KMS-11 (cell line): ENCODE results near the gene CCSER2.

Source experiments
- H2AFZ ChIP-seq: fragments of 200-600 bp; sonication (generic); 2 replicates; pipeline ENCODE4 v1.6.1; 2016; ENCODE audit warnings: antibody characterized with exemption, mixed run types, low read depth
- H3K27ac ChIP-seq: fragments of 200-600 bp; sonication (generic); 2 replicates; pipeline ENCODE4 v1.6.1; 2016; ENCODE audit warnings: mild to moderate bottlenecking, mixed run types
- H3K27me3 ChIP-seq: fragments of 200-600 bp; sonication (generic); 2 replicates; pipeline ENCODE4 v1.6.1; 2017; ENCODE audit warnings: mild to moderate bottlenecking, low read depth, mixed run types, moderate library complexity; ENCODE audit not compliant: insufficient read depth
- H3K36me3 ChIP-seq: fragments of 200-600 bp; sonication (generic); 2 replicates; pipeline ENCODE4 v1.6.1; 2017; ENCODE audit warnings: mild to moderate bottlenecking, mixed run types; ENCODE audit not compliant: insufficient read depth
- H3K4me1 ChIP-seq: fragments of 200-600 bp; sonication (generic); 2 replicates; pipeline ENCODE4 v1.6.1; 2016; ENCODE audit warnings: mild to moderate bottlenecking, low read depth, mixed run types; ENCODE audit not compliant: poor library complexity, severe bottlenecking
- H3K4me2 ChIP-seq: fragments of 200-600 bp; sonication (generic); 2 replicates; pipeline ENCODE4 v1.7.0; 2016; ENCODE audit warnings: mild to moderate bottlenecking, mixed run types
- H3K4me3 ChIP-seq: fragments of 200-600 bp; sonication (generic); IDR thresholded peaks from 2 replicates; pipeline ENCODE4 v1.6.1; 2017; ENCODE audit warnings: low read depth, low read length, mixed read lengths; ENCODE audit not compliant: insufficient read depth
- H3K79me2 ChIP-seq: fragments of 200-600 bp; sonication (generic); 2 replicates; pipeline ENCODE4 v1.6.1; 2016; ENCODE audit warnings: low read depth, mixed run types; ENCODE audit not compliant: insufficient read depth
- H3K9ac ChIP-seq: fragments of 200-600 bp; sonication (generic); 2 replicates; pipeline ENCODE4 v1.6.1; 2016; ENCODE audit warnings: mild to moderate bottlenecking, mixed run types
- H4K20me1 ChIP-seq: fragments of 200-600 bp; sonication (generic); 2 replicates; pipeline ENCODE4 v1.6.1; 2016; ENCODE audit warnings: mild to moderate bottlenecking, mixed run types; ENCODE audit not compliant: insufficient read depth
- CTCF ChIP-seq: fragments of 200-600 bp; sonication (generic); conservative IDR thresholded peaks from 2 replicates; pipeline ENCODE4 v1.6.1; 2017; ENCODE audit warnings: low read depth, mild to moderate bottlenecking, antibody characterized with exemption, low read length, moderate library complexity, mixed read lengths

The CCSER2 gene

DNA sequence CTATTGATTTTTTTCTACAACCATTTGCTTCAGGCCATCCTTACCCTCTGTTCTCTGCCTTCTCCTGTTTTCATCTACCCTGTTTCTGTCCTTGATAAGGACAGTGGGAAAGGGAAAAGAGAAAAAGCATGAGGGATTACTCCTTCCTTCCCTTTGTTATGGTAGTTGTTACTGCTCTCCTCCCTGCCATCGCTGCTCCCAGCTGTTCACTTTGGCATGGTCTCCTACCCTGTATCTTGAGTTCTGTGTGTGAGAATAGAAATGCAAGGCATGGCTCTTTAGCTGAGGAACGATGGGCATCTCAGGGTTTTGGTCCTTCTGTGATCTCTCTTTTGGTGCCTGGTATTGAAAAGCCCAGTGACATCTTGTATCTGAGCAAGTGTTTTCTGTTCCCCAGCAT lies 6.4 kb downstream of the CCSER2 start:
- TF ChIP-seq CTCF = no peak
- Histone ChIP-seq H3K79me2 (peaks cover 88% of the 10 kb centered on the region), H3K27ac (peak overlapping the region; percentile 48; the same call in 1 of the 2 replicates), H3K4me1 (peaks cover 55% of the 10 kb centered on the region), H3K27me3 (no peaks in the 10 kb centered on the region), H3K9ac (no peak overlapping the region), H3K36me3 (no peaks in the 10 kb centered on the region), H3K4me2 (peak overlapping the region; percentile 77), H3K4me3 (no peak overlapping the region), H4K20me1 (peaks cover 7% of the 10 kb centered on the region; the same call in 1 of the 2 replicates), H2AFZ (no peak overlapping the region)

DNA sequence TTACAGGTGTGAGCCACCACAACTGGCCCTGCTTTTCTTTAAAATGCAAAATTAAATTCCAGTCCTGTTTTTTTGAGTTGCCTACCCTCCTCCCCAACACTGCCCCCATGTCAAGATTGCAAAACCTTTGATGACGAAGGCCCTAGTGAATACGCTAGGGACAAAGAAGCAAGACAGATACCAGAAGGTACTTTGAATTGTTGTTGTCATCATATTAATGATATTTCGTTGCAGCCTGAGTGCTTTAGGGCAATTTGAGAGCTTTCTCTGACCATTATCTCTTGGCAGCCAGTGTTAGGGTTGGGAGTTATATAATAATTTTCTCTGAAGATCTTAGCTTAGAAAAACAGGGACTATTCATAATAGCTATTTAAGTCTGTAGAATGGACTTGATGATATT lies 7.1 kb downstream of the CCSER2 start:
- Histone ChIP-seq H3K36me3 (no peaks in the 10 kb centered on the region), H3K4me1 (peaks cover 52% of the 10 kb centered on the region), H3K27me3 (no peaks in the 10 kb centered on the region), H4K20me1 (peaks cover 7% of the 10 kb centered on the region; the same call in 1 of the 2 replicates), H3K27ac (no peak overlapping the region), H3K4me3 (no peak overlapping the region), H3K79me2 (peaks cover 94% of the 10 kb centered on the region), H3K4me2 (no peak overlapping the region), H2AFZ (no peak overlapping the region), H3K9ac (no peak overlapping the region)
- TF ChIP-seq CTCF = no peak

- Histone ChIP-seq H3K27me3 (no peaks in the 10 kb centered on the region), H3K27ac (no peak overlapping the region), H4K20me1 (peaks cover 7% of the 10 kb centered on the region; the same call in 1 of the 2 replicates), H3K4me1 (peaks cover 42% of the 10 kb centered on the region), H3K9ac (no peak overlapping the region), H2AFZ (no peak overlapping the region), H3K4me3 (no peak overlapping the region), H3K4me2 (no peak overlapping the region), H3K36me3 (no peaks in the 10 kb centered on the region), H3K79me2 (peaks cover 93% of the 10 kb centered on the region)
- TF ChIP-seq CTCF = no peak
Measured at GRCh38 chr10:84336406-84337090, 8.2 kb downstream of the CCSER2 start.

- Histone ChIP-seq H3K4me3 (no peak overlapping the region), H3K79me2 (peaks cover 87% of the 10 kb centered on the region), H3K36me3 (no peaks in the 10 kb centered on the region), H3K27me3 (no peaks in the 10 kb centered on the region), H4K20me1 (peaks cover 7% of the 10 kb centered on the region; the same call in 1 of the 2 replicates), H3K27ac (no peak overlapping the region), H3K4me1 (peaks cover 36% of the 10 kb centered on the region), H3K4me2 (no peak overlapping the region), H3K9ac (no peak overlapping the region), H2AFZ (no peak overlapping the region)
- no peak for TF ChIP-seq CTCF
Measured at GRCh38 chr10:84337199-84337598, 8.8 kb downstream of the CCSER2 start.
